ENCODE results near the gene LTO1.
A peak's percentile ranks its signal among the peaks of the same experiment; 100 is the strongest.

The LTO1 gene

DNA sequence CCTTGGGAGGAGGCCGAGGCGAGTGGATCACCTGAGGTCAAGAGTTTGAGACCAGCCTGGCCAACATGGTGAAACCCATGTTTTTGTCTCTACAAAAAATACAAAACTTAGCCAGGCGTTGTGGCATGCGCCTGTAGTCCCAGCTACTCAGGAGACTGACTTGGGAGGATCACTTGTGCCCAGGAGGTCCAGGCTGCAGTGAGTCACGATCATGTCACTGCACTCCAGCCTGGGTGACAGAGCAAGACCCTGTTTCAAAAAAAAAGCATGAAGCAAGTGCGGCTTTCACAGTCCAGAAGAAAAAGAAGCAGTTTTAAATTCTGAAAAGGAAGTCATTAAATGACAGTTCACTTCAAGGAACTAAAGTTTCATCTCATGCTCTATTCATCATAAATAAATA, 7.1 kb upstream of the LTO1 start:
- H3K4me3 ChIP-seq (ENCODE audit: low read depth in 1 of 2, low read length in 1 of 2) = no peak overlapping the region
- H3K9me3 ChIP-seq = no peaks in the 10 kb centered on the region
- no peak overlapping the region for H3K27ac ChIP-seq
- TF ChIP-seq, protein P1, sequence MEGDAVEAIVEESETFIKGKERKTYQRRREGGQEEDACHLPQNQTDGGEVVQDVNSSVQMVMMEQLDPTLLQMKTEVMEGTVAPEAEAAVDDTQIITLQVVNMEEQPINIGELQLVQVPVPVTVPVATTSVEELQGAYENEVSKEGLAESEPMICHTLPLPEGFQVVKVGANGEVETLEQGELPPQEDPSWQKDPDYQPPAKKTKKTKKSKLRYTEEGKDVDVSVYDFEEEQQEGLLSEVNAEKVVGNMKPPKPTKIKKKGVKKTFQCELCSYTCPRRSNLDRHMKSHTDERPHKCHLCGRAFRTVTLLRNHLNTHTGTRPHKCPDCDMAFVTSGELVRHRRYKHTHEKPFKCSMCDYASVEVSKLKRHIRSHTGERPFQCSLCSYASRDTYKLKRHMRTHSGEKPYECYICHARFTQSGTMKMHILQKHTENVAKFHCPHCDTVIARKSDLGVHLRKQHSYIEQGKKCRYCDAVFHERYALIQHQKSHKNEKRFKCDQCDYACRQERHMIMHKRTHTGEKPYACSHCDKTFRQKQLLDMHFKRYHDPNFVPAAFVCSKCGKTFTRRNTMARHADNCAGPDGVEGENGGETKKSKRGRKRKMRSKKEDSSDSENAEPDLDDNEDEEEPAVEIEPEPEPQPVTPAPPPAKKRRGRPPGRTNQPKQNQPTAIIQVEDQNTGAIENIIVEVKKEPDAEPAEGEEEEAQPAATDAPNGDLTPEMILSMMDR (IDR thresholded peaks at IDR 0.05) = no peak
- no peaks in the 10 kb centered on the region for H3K36me3 ChIP-seq
- no peaks in the 10 kb centered on the region for H3K4me1 ChIP-seq (ENCODE audit: control insufficient read depth in 1 of 2, insufficient read depth in 1 of 2, low read depth in 1 of 2, low read length in 1 of 2)
- H3K27me3 ChIP-seq = peaks cover 59% of the 10 kb centered on the region

DNA sequence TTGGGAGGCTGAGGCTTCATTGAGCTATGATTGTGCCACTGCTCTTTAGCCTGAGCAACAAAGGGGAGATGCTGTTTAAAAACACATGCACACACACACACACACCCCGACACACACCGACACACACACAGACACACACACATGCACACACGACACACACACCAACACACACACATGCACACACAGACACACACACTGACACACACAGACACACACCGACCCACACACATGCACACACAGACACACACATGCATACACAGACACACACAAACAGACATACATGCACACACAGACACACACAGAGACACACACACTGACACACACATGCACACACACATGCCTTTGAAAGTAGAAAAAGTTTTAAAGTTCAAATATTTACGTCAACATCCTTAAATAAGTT, 5.5 kb upstream of the LTO1 start:
- H3K4me1 ChIP-seq (ENCODE audit: control insufficient read depth in 1 of 2, insufficient read depth in 1 of 2, low read depth in 1 of 2, low read length in 1 of 2) = peaks cover under 1 to 2% of the 10 kb centered on the region in 2 experiments
- TF ChIP-seq, protein P1 (IDR thresholded peaks at IDR 0.05) = no peak
- H3K27me3 ChIP-seq = peaks cover 56% of the 10 kb centered on the region

DNA sequence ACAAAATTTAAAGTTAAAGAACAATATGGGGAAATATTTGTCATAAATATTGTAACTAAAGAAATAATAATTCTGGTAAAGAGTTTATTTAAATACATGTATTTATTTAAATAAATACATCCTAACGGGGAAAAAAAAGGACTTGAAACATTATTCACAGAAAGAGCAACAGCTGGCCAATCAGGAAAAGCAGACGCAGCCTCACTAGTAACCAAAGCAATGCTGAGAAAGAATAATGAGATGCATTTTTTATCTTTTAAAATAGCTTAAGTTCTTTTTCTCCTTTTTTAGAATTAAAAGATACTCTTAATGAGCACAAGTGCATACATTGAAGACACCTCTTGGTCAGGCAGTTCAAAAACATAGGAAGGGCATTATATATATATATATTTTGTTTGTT, 2.6 kb upstream of the LTO1 start:
- Histone ChIP-seq H3K4me1 (ENCODE audit: control insufficient read depth in 1 of 2, insufficient read depth in 1 of 2, low read depth in 1 of 2, low read length in 1 of 2) (peaks cover 16% of the 10 kb centered on the region in 2 experiments), H3K27me3 (peaks cover 45% of the 10 kb centered on the region), H3K27ac (no peak overlapping the region), H3K4me3 (ENCODE audit: low read depth in 1 of 2, low read length in 1 of 2) (no peak overlapping the region), H3K9me3 (no peaks in the 10 kb centered on the region), H3K36me3 (peaks cover 5% of the 10 kb centered on the region)
- TF ChIP-seq, protein P1 (IDR thresholded peaks at IDR 0.05) = no peak

More for the DNA sequence above, 5.5 kb upstream of the LTO1 start:
- H3K4me3 ChIP-seq (ENCODE audit: low read depth in 1 of 2, low read length in 1 of 2) = no peak overlapping the region
- H3K27ac ChIP-seq = no peak overlapping the region
- H3K9me3 ChIP-seq = no peaks in the 10 kb centered on the region
- no peaks in the 10 kb centered on the region for H3K36me3 ChIP-seq

DNA sequence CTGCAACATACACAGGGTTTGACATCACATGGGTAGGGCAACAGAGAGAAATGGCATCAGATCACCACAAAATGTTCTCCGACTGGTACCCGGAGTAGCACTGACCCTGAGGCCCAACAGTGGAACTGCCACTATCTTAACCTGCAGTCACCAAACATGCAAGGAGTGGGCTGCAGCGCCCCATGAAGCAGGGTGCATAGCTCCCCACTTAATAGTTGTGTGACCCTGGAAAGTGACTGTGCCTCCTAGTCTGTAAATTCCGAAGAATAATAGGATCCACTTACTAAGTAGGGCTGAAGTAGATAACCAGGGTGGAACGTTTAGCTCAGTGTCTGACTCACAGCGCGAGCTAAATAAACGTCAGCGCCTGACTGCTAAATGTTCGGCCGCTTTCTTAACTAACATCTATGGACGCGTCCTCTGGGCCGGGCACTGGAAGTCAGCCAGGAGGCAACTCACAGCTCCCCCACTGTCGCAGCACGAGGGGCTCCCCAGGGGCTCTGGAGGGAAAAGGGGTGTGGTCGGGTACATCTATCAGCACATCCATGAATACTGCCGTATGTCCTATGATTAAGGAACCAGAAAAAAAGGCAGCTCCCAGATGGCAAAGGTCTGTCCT, 777 bp downstream of the LTO1 start:
- H3K9me3 ChIP-seq = no peaks in the 10 kb centered on the region
- peak overlapping the region; percentile 74 for H3K27ac ChIP-seq
- H3K27me3 ChIP-seq = peaks cover 32% of the 10 kb centered on the region
- peak overlapping the region; percentile 91 to 94 for H3K4me3 ChIP-seq (ENCODE audit: low read depth in 1 of 2, low read length in 1 of 2)
- peaks cover 34% of the 10 kb centered on the region for H3K36me3 ChIP-seq
- H3K4me1 ChIP-seq (ENCODE audit: control insufficient read depth in 1 of 2, insufficient read depth in 1 of 2, low read depth in 1 of 2, low read length in 1 of 2) = peaks cover 16% of the 10 kb centered on the region in 2 experiments
- TF ChIP-seq, protein P1 (IDR thresholded peaks at IDR 0.05) = no peak

DNA sequence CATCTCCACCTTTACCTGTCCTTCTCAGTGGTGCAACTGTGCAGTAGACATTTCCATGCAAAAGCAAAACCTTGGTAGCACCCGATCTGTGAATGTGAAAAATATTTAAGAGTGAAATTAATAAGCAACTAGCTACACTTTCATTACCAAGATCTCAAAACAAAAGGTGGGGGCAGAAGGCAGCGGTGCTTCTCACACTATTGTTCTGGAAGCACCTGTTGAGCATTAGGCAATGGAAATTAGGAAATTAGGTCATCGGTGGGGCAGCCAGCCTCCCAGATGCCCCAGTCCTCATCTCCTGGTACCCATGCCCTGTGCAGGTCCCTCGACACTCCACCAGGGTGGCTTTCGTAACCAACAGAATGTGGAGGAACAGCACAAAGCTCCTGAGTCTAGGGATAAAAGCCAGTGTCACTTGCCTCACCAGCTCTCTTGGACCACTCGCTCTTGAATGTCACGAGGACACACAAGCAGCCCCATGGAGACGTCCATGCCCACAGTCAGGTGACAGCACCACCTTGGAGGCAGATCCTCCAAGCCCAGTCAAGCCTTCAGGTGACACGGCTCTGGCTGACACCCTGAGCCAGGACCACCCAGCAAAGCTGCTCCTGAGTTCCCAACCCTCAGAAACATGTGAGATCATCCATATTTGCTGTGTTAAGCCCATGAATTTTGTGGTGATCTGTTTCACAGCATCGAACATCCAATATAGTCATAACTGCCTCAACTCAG, 3.3 kb downstream of the LTO1 start:
- Histone ChIP-seq H3K27me3 (peaks cover 8% of the 10 kb centered on the region), H3K9me3 (no peaks in the 10 kb centered on the region), H3K36me3 (peaks cover 57% of the 10 kb centered on the region), H3K27ac (no peak overlapping the region), H3K4me1 (ENCODE audit: control insufficient read depth in 1 of 2, insufficient read depth in 1 of 2, low read depth in 1 of 2, low read length in 1 of 2) (peaks cover 16% of the 10 kb centered on the region in 2 experiments), H3K4me3 (ENCODE audit: low read depth in 1 of 2, low read length in 1 of 2) (no peak overlapping the region)
- TF ChIP-seq, protein P1 (IDR thresholded peaks at IDR 0.05) = no peak

All from neutrophil (primary cell).